Peyer's patch (tissue), 4 donors: ENCODE measurements around the gene NUP107.

ENCODE experiments used
- CTCF ChIP-seq, 6 experiments: fragments of 450-650 bp in 4 of 6; fragments of 200-600 bp in 2 of 6; sonication (generic) in 1 of 6; IDR thresholded peaks; one replicate each; pipeline ENCODE4 v1.5.1; 2017 to 2019; ENCODE audit warnings: antibody characterized with exemption in 6 of 6, mild to moderate bottlenecking in 3 of 6, moderate library complexity in 1 of 6
- POLR2A ChIP-seq, 2 donors: fragments of 450-650 bp; IDR thresholded peaks; one replicate each; pipeline ENCODE4 v1.5.1; 2017; ENCODE audit warnings: antibody characterized with exemption in 2 of 2, mild to moderate bottlenecking in 2 of 2, moderate library complexity in 2 of 2

- TF ChIP-seq CTCF (IDR thresholded peaks at IDR 0.05) (no peak), POLR2A (IDR thresholded peaks at IDR 0.05) (no peak)
Measured at GRCh38 chr12:68790952-68791234, 104.1 kb downstream of the NUP107 start.
